C4-2B (cell line): ENCODE measurements around the gene HLCS.
"Not testable (repeated sequence)": the region's sequence is repeated elsewhere in the genome, so short reads cannot be mapped to it uniquely, and the experiment has no call there.

ENCODE experiments used
- H3K27ac ChIP-seq: fragments of 450-650 bp; 2 replicates; pipeline ENCODE4 v1.5.1; 2017
- ZFX ChIP-seq: fragments of 450-650 bp; IDR thresholded peaks from 2 replicates; pipeline ENCODE4 v1.6.1; 2017
- TF ChIP-seq, protein P1 (sequence below): fragments of 450-650 bp; conservative IDR thresholded peaks from 2 replicates; pipeline ENCODE4 v1.5.1; 2017; ENCODE audit warnings: mild to moderate bottlenecking

HLCS gene

DNA sequence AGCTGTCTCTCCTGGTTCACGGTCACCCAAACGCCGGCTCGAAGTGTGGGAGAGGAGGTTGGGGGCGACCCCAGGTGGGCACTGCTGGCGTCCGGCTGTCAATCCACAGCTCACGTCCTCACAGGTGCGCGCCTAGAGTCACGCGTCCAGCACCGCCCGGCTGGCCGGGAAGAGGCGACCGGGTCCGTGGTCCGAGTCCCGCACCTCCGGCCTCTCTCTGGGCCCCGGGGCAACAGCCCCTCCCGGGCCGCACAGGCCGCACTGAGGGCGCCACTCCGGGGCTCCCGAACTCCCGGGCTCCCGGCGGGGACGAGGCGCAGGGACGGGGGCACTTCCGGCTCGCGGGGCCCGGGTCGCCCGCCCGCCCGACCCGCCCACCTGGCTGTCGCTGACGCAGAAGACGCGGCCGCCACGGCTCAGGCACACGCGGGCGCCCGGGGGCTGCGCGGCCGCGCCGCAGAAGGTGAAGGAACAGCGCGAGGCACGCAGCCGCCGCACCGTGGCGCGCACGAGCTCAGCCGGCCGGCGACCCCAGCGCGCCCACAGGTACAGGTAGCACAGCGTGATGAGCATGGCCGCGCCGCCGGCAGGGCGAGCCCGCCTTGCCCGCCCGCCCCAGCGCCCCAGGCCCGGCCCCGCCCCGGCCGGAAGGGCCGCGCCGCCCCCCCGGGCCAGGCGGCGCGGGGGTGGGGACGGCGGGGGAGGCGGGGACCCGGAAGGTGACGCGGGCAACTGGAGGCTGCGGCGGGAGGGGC, at the start of gene HLCS:
TSS of gene HLCS (minus strand) at position 604 of the 755 bp plus-strand sequence. CDS start at position 573, 31 bp downstream.
- peak within 1 kb of the TSS; percentile 83 for H3K27ac ChIP-seq
- TF ChIP-seq, protein P1, sequence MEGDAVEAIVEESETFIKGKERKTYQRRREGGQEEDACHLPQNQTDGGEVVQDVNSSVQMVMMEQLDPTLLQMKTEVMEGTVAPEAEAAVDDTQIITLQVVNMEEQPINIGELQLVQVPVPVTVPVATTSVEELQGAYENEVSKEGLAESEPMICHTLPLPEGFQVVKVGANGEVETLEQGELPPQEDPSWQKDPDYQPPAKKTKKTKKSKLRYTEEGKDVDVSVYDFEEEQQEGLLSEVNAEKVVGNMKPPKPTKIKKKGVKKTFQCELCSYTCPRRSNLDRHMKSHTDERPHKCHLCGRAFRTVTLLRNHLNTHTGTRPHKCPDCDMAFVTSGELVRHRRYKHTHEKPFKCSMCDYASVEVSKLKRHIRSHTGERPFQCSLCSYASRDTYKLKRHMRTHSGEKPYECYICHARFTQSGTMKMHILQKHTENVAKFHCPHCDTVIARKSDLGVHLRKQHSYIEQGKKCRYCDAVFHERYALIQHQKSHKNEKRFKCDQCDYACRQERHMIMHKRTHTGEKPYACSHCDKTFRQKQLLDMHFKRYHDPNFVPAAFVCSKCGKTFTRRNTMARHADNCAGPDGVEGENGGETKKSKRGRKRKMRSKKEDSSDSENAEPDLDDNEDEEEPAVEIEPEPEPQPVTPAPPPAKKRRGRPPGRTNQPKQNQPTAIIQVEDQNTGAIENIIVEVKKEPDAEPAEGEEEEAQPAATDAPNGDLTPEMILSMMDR: peak; percentile 52
- peak; percentile 77 for TF ChIP-seq ZFX

DNA sequence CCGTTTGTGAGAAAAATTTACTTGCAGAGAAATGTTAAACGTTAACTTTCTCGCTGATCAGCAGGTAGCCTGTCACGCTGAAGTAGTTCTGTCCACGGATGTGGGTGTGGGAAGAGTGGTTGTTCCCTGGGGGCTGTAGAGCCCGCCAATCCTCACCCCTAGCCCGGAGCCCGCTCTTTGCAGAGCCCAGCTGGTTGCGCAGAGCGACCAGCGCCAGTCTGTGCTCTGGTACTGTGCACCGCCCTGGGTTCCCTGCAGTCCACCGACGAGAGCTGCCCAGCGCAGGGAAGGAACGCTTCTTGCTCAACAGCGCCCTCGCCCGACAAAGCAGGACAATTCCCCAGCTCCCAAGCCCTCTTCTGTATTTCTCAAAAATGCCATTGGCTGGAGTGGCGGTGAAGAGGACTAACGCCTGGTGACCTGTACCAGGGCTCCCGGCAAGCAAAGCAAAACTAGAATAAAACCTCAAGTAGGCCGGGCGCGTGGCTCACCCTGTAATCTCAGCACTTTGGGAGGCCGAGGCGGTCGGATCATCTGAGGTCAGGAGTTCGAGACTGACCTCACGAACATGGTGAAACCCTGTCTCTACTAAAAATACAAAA, 43.4 kb upstream of the HLCS start:
- no peak for TF ChIP-seq ZFX
- TF ChIP-seq, protein P1: peak; percentile 92
- H3K27ac ChIP-seq: peak overlapping the region; percentile 49; the same call in 1 of the 2 replicates

DNA sequence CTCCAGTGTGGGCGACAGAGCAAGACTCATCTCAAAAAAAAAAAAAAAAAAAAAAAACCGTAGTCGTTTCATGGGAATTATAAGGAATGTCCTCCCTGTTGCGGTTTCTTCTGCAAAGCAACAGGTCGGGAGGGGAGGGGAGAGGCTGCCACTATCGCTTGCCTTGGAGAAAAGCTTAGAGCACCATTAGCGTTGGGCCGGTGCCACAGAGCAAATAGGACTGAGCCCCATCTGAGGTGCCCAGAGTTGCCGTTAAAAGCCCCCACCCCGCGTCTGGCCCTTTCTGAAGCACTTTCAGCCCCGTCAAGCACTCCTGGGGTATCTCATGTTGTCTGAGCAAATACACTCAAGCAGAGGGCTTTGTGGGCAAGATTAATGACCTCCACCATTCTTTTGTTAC, 42.3 kb upstream of the HLCS start:
- no peak overlapping the region for H3K27ac ChIP-seq
- TF ChIP-seq ZFX: no peak
- TF ChIP-seq, protein P1: no peak

DNA sequence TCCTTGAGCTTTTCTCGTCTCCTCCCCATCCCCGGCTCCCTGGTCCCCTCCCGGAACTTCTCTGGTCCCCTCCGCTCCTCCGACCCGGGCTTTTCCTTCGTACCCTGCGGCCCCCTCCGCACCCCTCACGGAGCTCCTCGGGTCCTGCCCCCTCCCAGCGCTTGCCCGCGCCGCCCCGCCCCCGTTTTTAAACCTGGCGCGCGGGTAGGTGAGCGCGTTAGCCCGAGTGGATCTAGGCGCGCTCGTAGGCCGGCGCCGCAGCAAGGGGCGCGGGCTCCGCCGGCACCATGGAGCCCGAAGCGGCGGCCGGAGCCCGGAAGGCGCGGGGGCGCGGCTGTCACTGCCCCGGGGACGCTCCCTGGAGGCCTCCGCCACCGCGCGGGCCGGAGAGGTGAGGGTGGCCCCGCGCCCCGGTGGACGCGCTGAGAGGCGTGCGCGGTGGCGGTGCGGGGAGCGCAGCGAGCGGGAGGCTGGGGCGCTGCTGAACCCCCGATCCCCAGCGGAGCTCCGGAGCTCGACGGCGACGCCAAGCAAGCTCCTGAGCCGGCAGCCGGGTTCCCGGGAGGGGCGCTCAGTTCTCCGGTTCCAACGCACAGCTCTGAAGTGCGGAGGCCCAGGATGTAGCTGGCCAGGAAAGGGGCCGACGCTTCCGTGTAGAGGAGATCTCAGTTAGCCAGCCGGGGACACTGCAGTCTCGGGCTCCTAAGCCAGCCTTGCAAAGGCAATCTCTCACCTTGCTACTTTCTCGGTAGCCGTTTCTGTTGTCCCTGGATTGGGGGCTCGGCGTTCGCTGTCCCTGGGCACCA, 40.2 kb upstream of the HLCS start, which contains the start of gene RIPPLY3:
TSS of gene RIPPLY3 (plus strand) at position 217 of the 806 bp plus-strand sequence. CDS start at position 288, 71 bp downstream.
- no peak within 1 kb of the TSS for H3K27ac ChIP-seq
- TF ChIP-seq ZFX: no peak
- TF ChIP-seq, protein P1: no peak

DNA sequence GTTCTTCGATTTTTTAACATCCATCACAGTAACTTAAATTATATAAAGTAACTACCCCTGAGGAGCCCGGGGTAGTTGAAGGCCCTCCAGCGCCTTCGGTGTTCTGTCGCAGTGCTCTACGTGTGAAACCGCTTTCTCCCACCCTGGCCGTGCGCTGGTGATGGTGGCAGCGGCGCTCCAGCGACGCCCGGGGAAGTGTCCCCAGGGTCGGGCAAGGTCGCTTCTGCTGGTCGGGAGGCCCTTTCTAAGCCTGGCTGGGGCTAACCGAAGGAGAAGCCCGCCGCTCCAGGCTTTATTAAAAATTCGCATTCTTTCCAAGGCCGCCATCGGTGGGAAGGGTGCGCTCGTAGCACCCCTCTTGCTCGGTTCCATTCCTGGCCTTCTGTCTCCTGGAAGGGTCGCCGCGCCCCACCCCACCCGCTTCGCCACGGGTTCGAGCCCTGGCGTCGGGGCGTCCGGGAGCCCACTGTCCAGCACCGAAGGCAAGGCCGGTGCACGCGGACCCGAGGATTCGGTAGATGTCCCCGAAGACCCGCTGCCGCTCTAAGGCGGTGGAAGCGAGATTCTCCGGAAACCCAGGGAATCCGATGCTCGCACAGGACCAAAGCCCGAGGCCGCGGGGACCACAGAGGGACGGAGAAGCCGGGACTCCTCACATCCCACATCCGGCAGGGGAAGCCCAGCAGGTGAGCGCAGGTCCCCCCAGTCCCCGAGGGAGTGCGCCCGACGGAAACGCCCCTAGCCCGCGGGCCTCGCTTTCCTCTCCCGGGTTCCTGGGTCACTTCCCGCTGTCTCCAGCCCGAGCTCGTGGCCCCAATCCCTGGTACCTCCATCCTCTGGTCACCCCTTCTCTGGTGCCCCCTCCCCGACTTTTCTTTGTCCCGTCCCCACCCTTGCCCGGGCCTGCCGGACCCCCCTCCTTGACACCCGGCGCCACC, 39.3 kb upstream of the HLCS start:
- H3K27ac ChIP-seq: no peak overlapping the region
- TF ChIP-seq ZFX: no peak
- TF ChIP-seq, protein P1: no peak

DNA sequence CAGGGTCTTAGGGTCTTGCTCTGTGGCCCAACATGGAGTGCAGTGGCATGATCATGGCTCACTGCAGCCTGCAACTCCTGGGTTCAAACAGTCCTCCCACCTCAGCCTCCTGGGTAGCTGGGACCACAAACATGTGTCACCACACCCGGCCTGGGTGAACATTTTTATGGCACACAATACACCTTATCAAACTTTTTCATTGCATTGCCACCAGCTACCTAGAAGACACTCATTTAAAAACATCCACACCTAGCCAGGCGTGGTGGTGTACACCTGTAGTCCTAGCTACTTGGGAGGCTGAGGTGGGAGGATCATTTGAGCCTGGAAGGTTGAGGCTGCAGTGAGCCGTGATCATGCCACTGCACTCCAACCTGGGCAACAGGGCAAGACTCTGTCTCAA, 37.4 kb upstream of the HLCS start:
- H3K27ac ChIP-seq: not testable (repeated sequence)

DNA sequence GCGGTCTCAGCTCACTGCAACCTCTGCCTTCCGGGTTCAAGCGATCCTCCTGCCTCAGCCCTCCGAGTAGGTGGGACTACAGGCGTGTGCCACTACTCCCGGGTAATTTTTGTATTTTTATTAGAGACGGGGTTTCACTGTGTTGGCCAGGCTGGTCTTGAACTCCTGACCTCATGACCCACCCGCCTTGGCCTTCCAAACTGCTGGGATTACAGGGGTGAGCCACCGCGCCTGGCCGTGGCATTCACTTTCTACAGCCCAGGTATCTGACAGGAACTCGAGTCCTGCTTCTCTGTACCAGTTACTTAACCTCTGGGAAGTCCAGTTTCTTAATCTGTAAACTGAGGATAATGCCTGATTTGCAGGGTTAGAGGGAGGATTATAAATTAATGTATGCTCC, 36.4 kb upstream of the HLCS start:
- H3K27ac ChIP-seq: not testable (repeated sequence)
